ENCODE results near the gene IRF5.

Gene IRF5

GRCh38 chr7:128918016-128918665, 19.6 kb upstream of the IRF5 start:
- no peak for TF ChIP-seq CTCF (IDR thresholded peaks at IDR 0.05; ENCODE audit: low read depth, low read length)
- no peak overlapping the region for H3K4me3 ChIP-seq (ENCODE audit: low read depth, low read length)

- no peak for TF ChIP-seq CTCF (IDR thresholded peaks at IDR 0.05; ENCODE audit: low read depth, low read length)
- H3K4me3 ChIP-seq (ENCODE audit: low read depth, low read length) = no peak overlapping the region
These were observed 18.5 kb upstream of the IRF5 start for GRCh38 chr7:128919241-128919640.

- no peak overlapping the region for H3K4me3 ChIP-seq (ENCODE audit: low read depth, low read length)
- TF ChIP-seq CTCF (IDR thresholded peaks at IDR 0.05; ENCODE audit: low read depth, low read length) = no peak
These were observed 17.6 kb upstream of the IRF5 start for GRCh38 chr7:128919881-128920799.

- TF ChIP-seq CTCF (IDR thresholded peaks at IDR 0.05; ENCODE audit: low read depth, low read length) = no peak
- H3K4me3 ChIP-seq (ENCODE audit: low read depth, low read length) = no peak overlapping the region
These were observed 16.7 kb upstream of the IRF5 start for GRCh38 chr7:128920913-128921582.

- no peak overlapping the region for H3K4me3 ChIP-seq (ENCODE audit: low read depth, low read length)
- no peak for TF ChIP-seq CTCF (IDR thresholded peaks at IDR 0.05; ENCODE audit: low read depth, low read length)
These were observed 15.8 kb upstream of the IRF5 start for GRCh38 chr7:128921866-128922440.

- no peak overlapping the region for H3K4me3 ChIP-seq (ENCODE audit: low read depth, low read length)
- no peak for TF ChIP-seq CTCF (IDR thresholded peaks at IDR 0.05; ENCODE audit: low read depth, low read length)
These were observed 15.0 kb upstream of the IRF5 start for GRCh38 chr7:128922496-128923410.
